ENCODE data around the gene DBNL.

DNA sequence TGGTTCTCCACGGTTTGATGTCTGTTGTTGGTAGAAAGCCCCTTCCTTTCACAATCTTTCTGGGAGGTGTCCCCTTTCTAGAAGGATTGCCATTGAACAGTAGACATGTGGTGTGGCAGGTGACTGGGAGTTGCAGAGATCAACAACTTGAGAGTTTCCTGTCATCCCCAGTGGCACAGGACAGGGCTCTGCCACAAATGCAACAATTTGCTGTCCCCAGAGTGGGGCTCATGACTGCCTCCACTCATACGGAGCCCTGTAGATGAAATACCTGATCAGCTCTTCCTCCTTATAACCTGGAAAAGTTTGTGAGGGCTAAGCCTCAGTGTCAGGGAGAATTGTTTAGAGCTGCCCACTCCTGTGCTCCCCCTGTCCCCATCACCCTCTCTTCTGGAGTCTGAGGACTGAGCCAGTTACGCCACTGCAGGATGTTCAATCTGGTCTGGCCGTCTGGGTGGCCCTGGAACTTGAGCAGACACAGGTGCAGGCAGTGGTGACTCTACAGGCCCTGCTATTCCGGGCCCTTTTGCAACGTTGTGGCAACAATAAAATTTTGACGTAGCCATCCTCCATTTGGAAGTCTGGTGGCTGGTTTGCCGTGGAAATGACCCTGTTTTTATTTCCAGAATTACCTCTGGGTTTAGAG is 6.5 kb downstream of the DBNL start:
- no peak for TF ChIP-seq ZNF274 (IDR thresholded peaks at IDR 0.05; ENCODE audit: low read depth, low read length)
- TF ChIP-seq YY1 (IDR thresholded peaks at IDR 0.05; ENCODE audit: insufficient read depth, insufficient read length) = no peak
